GM12878 (cell line): ENCODE data around the gene LDLRAD4. TPM values are rescaled to one million over a fixed set of nuclear protein-coding genes. Genes with fewer than 3 reads are reported as not detected.

Source experiments
- ATAC-seq: fragments of 200-7000 bp; cut with Tn5 transposase; 3 replicates; pipeline ENCODE4 v1.9.1; 2020; ENCODE audit warnings: mild to moderate bottlenecking, moderate library complexity
- BruUV-seq: library from RNA; stranded (reverse); fragments of 400-500 nt; replicated peaks from 2 replicates; lab custom pipeline; 2021; lab: Mats Ljungman, UMichigan
- CTCF ChIA-PET: fragments of 300-600 bp; sonication (Branson Sonifier 250); formaldehyde crosslinking; extraction: SDS; loops from one replicate; lab custom pipeline; 2021; ENCODE audit warnings: inconsistent platforms; lab: Yijun Ruan, JAX
- POLR2A ChIA-PET: fragments of 350-600 bp; formaldehyde crosslinking; extraction: SDS; loops from one replicate; lab custom pipeline; 2021; ENCODE audit warnings: inconsistent platforms; lab: Charles Lee
- RAD21 ChIA-PET: fragments of 300-600 bp; sonication (Branson Sonifier 250); formaldehyde crosslinking; loops from one replicate; lab custom pipeline; 2023; ENCODE audit warnings: antibody characterized with exemption; ENCODE audit not compliant: unreplicated experiment; lab: Charles Lee
- SMC1A ChIA-PET: fragments of 300-600 bp; sonication (Branson Sonifier 250); formaldehyde crosslinking; loops from one replicate; lab custom pipeline; 2023; ENCODE audit not compliant: unreplicated experiment, uncharacterized antibody; lab: Charles Lee
- DNase-seq: peaks from one replicate; pipeline ENCODE4 v3.0.0-alpha.2; 2011; ENCODE audit warnings: low read depth, low spot score
- FAIRE-seq: peaks from 3 replicates; lab custom pipeline; 2011; peaks lifted over from hg19 to GRCh38; lab: Jason Lieb, UNC
- H2AFZ ChIP-seq: 2 replicates; pipeline ENCODE4 v1.6.0; 2011; ENCODE audit warnings: low read depth, low read length, control low read depth; ENCODE audit not compliant: control insufficient read depth
- H3K27ac ChIP-seq: 2 replicates; pipeline ENCODE4 v1.5.1; 2011; ENCODE audit warnings: control low read depth; ENCODE audit not compliant: control insufficient read depth, insufficient read depth
- H3K27me3 ChIP-seq, 2 experiments: replicated peaks in 1 of 2; 2 replicates each; pipeline versions ENCODE4 v1.6.0 to v1.6.1; 2011; ENCODE audit warnings: low read length in 1 of 2; ENCODE audit not compliant: control insufficient read depth in 2 of 2, insufficient read depth in 2 of 2
- H3K36me3 ChIP-seq, 2 experiments: 2 replicates each; pipeline ENCODE4 v1.5.1; 2011; ENCODE audit warnings: low read length in 1 of 2; ENCODE audit not compliant: control insufficient read depth in 2 of 2, insufficient read depth in 2 of 2
- H3K4me1 ChIP-seq: 2 replicates; pipeline ENCODE4 v1.6.1; 2011; ENCODE audit warnings: mild to moderate bottlenecking, low read length, moderate library complexity, mixed read lengths; ENCODE audit not compliant: control insufficient read depth, insufficient read depth
- H3K4me2 ChIP-seq: 2 replicates; pipeline ENCODE4 v1.6.0; 2011; ENCODE audit warnings: control low read depth; ENCODE audit not compliant: control insufficient read depth, insufficient read depth
- H3K4me3 ChIP-seq: fragments of 200-600 bp; sonication (generic); 2 replicates; pipeline ENCODE4 v1.5.1; 2016
- H3K79me2 ChIP-seq: 2 replicates; pipeline ENCODE4 v1.6.0; 2011; ENCODE audit warnings: low read length; ENCODE audit not compliant: control insufficient read depth, insufficient read depth
- H3K9ac ChIP-seq: 2 replicates; pipeline ENCODE4 v1.8.0; 2011; ENCODE audit warnings: low read length, control low read depth, mixed read lengths; ENCODE audit not compliant: control insufficient read depth, insufficient read depth
- H3K9me3 ChIP-seq: replicated peaks from 3 replicates; pipeline ENCODE4 v1.5.1; 2011; ENCODE audit warnings: mild to moderate bottlenecking, low read length; ENCODE audit not compliant: control insufficient read depth, insufficient read depth
- H4K20me1 ChIP-seq: 2 replicates; pipeline ENCODE4 v1.6.0; 2011; ENCODE audit not compliant: control insufficient read depth, insufficient read depth
- BCL11A ChIP-seq: IDR thresholded peaks from 2 replicates; pipeline ENCODE4 v1.6.1; 2011; ENCODE audit warnings: low read depth, low read length
- CREM ChIP-seq: IDR thresholded peaks from 2 replicates; pipeline ENCODE4 v1.6.1; 2014; ENCODE audit warnings: antibody characterized with exemption, low read depth
- CTCF ChIP-seq, 3 experiments: IDR thresholded peaks in 2 of 3; conservative IDR thresholded peaks in 1 of 3; 2 replicates each; pipeline ENCODE4 v1.5.1; 2011; ENCODE audit warnings: low read depth in 3 of 3, low read length in 3 of 3, mild to moderate bottlenecking in 3 of 3, control low read depth in 2 of 3, moderate library complexity in 2 of 3, inconsistent platforms in 1 of 3, mixed read lengths in 1 of 3; ENCODE audit not compliant: control insufficient read depth in 2 of 3, insufficient read depth in 1 of 3; ENCODE audit errors: extremely low read depth in 1 of 3
- GATAD2B ChIP-seq: fragments of 450-650 bp; conservative IDR thresholded peaks from 2 replicates; pipeline ENCODE4 v1.6.1; 2017; ENCODE audit warnings: low read depth, mild to moderate bottlenecking, moderate library complexity
- MYC ChIP-seq: IDR thresholded peaks from 2 replicates; pipeline ENCODE4 v1.6.1; 2011; ENCODE audit warnings: mild to moderate bottlenecking, low read length, moderate library complexity, inconsistent platforms; ENCODE audit not compliant: insufficient read depth, insufficient replicate concordance, insufficient read length, severe bottlenecking
- NFXL1 ChIP-seq: fragments of 450-650 bp; IDR thresholded peaks from 2 replicates; pipeline ENCODE4 v1.6.1; 2017; ENCODE audit warnings: antibody characterized with exemption, mild to moderate bottlenecking, borderline replicate concordance
- NRF1 ChIP-seq: conservative IDR thresholded peaks from 2 replicates; pipeline ENCODE4 v1.6.1; 2011; ENCODE audit warnings: mild to moderate bottlenecking, low read depth, low read length, improper control_type of control experiment
- PAX5 ChIP-seq: IDR thresholded peaks from 2 replicates; pipeline ENCODE4 v1.6.1; 2011; ENCODE audit warnings: low read depth, low read length, borderline replicate concordance
- RELA ChIP-seq: fragments of 450-650 bp; IDR thresholded peaks from 2 replicates; pipeline ENCODE4 v1.8.0; 2014; ENCODE audit warnings: borderline replicate concordance; ENCODE audit not compliant: partially characterized antibody
- SP1 ChIP-seq: IDR thresholded peaks from one replicate; pipeline ENCODE4 v1.6.1; 2011; ENCODE audit warnings: low read depth, low read length
- SRF ChIP-seq, 2 experiments: IDR thresholded peaks; 2 replicates each; pipeline ENCODE4 v1.6.1; 2011; ENCODE audit warnings: low read depth in 2 of 2, low read length in 2 of 2, mild to moderate bottlenecking in 1 of 2, moderate library complexity in 1 of 2
- SUPT20H ChIP-seq: IDR thresholded peaks from 2 replicates; pipeline ENCODE4 v1.6.1; 2011; ENCODE audit warnings: low read depth, mild to moderate bottlenecking, low read length, moderate library complexity, borderline replicate concordance; ENCODE audit not compliant: control insufficient read depth
- TAF1 ChIP-seq: IDR thresholded peaks from 2 replicates; pipeline ENCODE4 v1.6.1; 2011; ENCODE audit warnings: mild to moderate bottlenecking, low read depth, low read length, borderline replicate concordance
- ZBTB4 ChIP-seq: fragments of 450-650 bp; formaldehyde crosslinking; IDR thresholded peaks from 2 replicates; pipeline ENCODE4 v1.4.0; 2022; ENCODE audit warnings: mild to moderate bottlenecking, moderate library complexity
- ZNF384 ChIP-seq: IDR thresholded peaks from 2 replicates; pipeline ENCODE4 v1.6.1; 2012; ENCODE audit warnings: low read depth, mild to moderate bottlenecking, low read length, improper control_type of control experiment, borderline replicate concordance
- ZSCAN29 ChIP-seq: fragments of 450-650 bp; IDR thresholded peaks from 2 replicates; pipeline ENCODE4 v1.6.1; 2017; ENCODE audit warnings: mild to moderate bottlenecking, moderate library complexity
- WGBS: methylation state at CpG from one replicate; pipeline ENCODE4 v1.1.6; 2016; ENCODE audit warnings: low lambda C conversion rate; ENCODE audit not compliant: insufficient replicate concordance, insufficient coverage; ENCODE audit errors: missing lambda C conversion rate; 5-methylcytosine and 5-hydroxymethylcytosine counted together
- in situ Hi-C: fragments of 300-500 bp; cut with MboI; formaldehyde crosslinking; loops from 9 replicates; pipeline ENCODE4 v1.14.3; 2018; ENCODE audit warnings: mixed read lengths
- intact Hi-C: fragments of 100-400 bp; cut with micrococcal nuclease; formaldehyde crosslinking; loops from one replicate; pipeline ENCODE4 v1.14.2; 2022; ENCODE audit not compliant: unreplicated experiment
- polyA plus RNA-seq, 11 experiments: library from polyadenylated mRNA; depleted of rRNA in 4 of 11; unstranded in 6 of 11; stranded (reverse) in 5 of 11; fragments of >200 nt; fragmentation: Nextera tagmentation in 4 of 11; fragmentation: Illumina TruSeq in 1 of 11; extraction: Ambion mirVana in 4 of 11; extraction: Trizol in 1 of 11; gene quantifications; 1 replicate in 1 of 11; 2 replicates in 10 of 11; pipeline versions ENCODE4 v1.2.1 to v1.2.3, GENCODE V29; 2011 to 2016; ENCODE audit warnings: inconsistent platforms in 2 of 11, missing spikeins in 2 of 11, low read depth in 1 of 11
- total RNA-seq, 4 experiments: library from RNA; depleted of rRNA in 3 of 4; stranded (reverse); fragments of >200 nt in 3 of 4; fragmentation: Illumina TruSeq in 1 of 4; extraction: Trizol in 1 of 4; gene quantifications; 2 replicates each; pipeline versions ENCODE4 v1.2.1 to v1.2.3, GENCODE V29; 2013 to 2021

LDLRAD4 gene
- total and polyA plus RNA-seq, 10 of the 15 experiments (the other 5 are each of a cell fraction or from before 2014, with no cell fraction given), result 2.7 to 16.8 (median 11.2) TPM

DNA sequence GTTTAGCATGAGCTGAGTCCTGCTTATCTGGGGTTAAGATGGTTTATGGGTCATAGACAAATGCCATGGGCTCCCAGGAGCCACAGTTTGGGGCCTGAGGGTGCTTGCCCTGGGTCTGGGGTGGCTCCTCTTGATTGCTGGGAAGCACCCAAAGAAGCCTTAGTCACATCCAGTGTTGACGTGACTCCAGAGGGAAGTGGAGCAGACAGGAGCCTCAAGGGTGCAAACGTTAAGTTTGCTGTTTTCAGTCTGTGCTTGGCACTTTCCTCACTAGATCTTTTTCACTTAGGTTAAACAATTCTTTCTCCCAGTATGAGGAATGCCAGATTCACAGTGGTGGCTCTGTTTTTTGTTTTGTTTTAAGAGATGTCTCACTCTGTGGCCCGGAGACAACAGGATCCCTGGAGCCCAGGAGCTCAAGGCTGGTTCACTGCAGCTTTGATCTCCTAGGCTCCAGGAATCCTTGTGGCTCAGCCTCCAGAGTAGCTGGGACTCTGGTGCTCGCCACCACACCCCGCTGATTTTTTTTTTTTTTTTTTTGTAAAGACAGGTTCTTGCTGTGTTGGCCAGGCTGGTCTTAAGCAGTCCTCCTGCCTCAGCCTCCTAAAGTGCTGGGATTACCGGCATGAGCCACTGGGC, 256.5 kb downstream of the LDLRAD4 start:
- Histone ChIP-seq H3K9ac (no peak overlapping the region), H3K36me3 (no peaks in the 10 kb centered on the region), H4K20me1 (no peaks in the 10 kb centered on the region), H3K79me2 (no peaks in the 10 kb centered on the region), H3K27me3 (no peaks in the 10 kb centered on the region), H3K27ac (no peak overlapping the region), H3K4me1 (no peaks in the 10 kb centered on the region), H3K9me3 (no peaks in the 10 kb centered on the region), H3K4me3 (no peak overlapping the region), H2AFZ (no peak overlapping the region), H3K4me2 (no peak overlapping the region)
- SMC1A ChIA-PET, result no interaction called here
- CTCF ChIA-PET, result interaction anchor here (0.8 kb wide), 1 partner anchor 315 kb away, joined by 3 read pairs; no protein-coding TSS in a partner anchor
- no TSS peak for BruUV-seq
- intact Hi-C loops (no loop called here), in situ Hi-C loops (no loop called here)
- no peak for TF ChIP-seq RELA
- no peak for TF ChIP-seq ZBTB4
- no peak for TF ChIP-seq MYC
- no peak for TF ChIP-seq CREM
- TF ChIP-seq SUPT20H, result no peak
- TF ChIP-seq GATAD2B, result no peak
- no peak for TF ChIP-seq CTCF (IDR thresholded peaks at IDR 0.05 in 2 of 3, conservative IDR thresholded peaks at IDR 0.05 in 1 of 3; ENCODE audit: control insufficient read depth in 2 of 3, extremely low read depth in 1 of 3, insufficient read depth in 1 of 3, low read depth in 3 of 3, low read length in 3 of 3)
- no peak for TF ChIP-seq ZSCAN29
- no peak for TF ChIP-seq SRF (IDR thresholded peaks at IDR 0.05; ENCODE audit: low read depth in 2 of 2, low read length in 2 of 2)
- TF ChIP-seq NRF1, result no peak
- TF ChIP-seq SP1, result no peak
- TF ChIP-seq BCL11A, result no peak
- no peak for TF ChIP-seq TAF1
- no peak for TF ChIP-seq PAX5
- no peak for TF ChIP-seq NFXL1
- TF ChIP-seq ZNF384, result no peak
- POLR2A ChIA-PET, result interaction anchor here (0.6 kb wide), 1 partner anchor 398 kb away, joined by 3 read pairs; no protein-coding TSS in a partner anchor
- ATAC-seq (no peak), FAIRE-seq (no peak), DNase-seq (no peak)
- RAD21 ChIA-PET, result no interaction called here
- WGBS, result 62% methylated on average over 6 of the region's 6 CpGs
